PC-9 (cell line): Measurements from ENCODE around the gene NUB1. TPM values are rescaled to one million over a fixed set of nuclear protein-coding genes. Genes with fewer than 3 reads are reported as not detected.

Source experiments
- BruUV-seq: library from RNA; stranded (reverse); fragments of 400-500 nt; replicated peaks from 2 replicates; lab custom pipeline; 2021; lab: Mats Ljungman, UMichigan
- CTCF ChIA-PET: fragments of 300-600 bp; sonication (Branson Sonifier 250); formaldehyde crosslinking; loops from one replicate; lab custom pipeline; 2022; ENCODE audit warnings: antibody characterized with exemption; lab: Charles Lee
- POLR2A ChIA-PET: fragments of 300-600 bp; sonication (Branson Sonifier 250); formaldehyde crosslinking; loops from one replicate; lab custom pipeline; 2022; ENCODE audit warnings: antibody characterized with exemption; ENCODE audit not compliant: unreplicated experiment; lab: Charles Lee
- DNase-seq, 2 experiments: peaks; one replicate each; pipeline versions ENCODE4 v3.0.0 to v3.0.0-alpha.2; 2015 to 2022; ENCODE audit warnings: mixed read lengths in 1 of 2
- H2AFZ ChIP-seq: fragments of 200-600 bp; sonication (generic); 2 replicates; pipeline ENCODE4 v1.8.1; 2017; ENCODE audit warnings: antibody characterized with exemption
- H3F3A ChIP-seq: fragments of 200-600 bp; sonication (generic); 2 replicates; pipeline ENCODE4 v1.8.1; 2017; ENCODE audit warnings: antibody characterized with exemption, mild to moderate bottlenecking, low read depth; ENCODE audit not compliant: insufficient read depth
- H3K27ac ChIP-seq: fragments of 200-600 bp; sonication (generic); 2 replicates; pipeline ENCODE4 v1.6.1; 2016; ENCODE audit warnings: mixed run types
- H3K27me3 ChIP-seq: fragments of 200-600 bp; sonication (generic); 2 replicates; pipeline ENCODE4 v1.6.1; 2016; ENCODE audit warnings: low read depth, mixed run types; ENCODE audit not compliant: insufficient read depth
- H3K36me3 ChIP-seq: fragments of 200-600 bp; sonication (generic); 2 replicates; pipeline ENCODE4 v1.6.1; 2016; ENCODE audit warnings: low read depth, mixed run types
- H3K4me1 ChIP-seq: fragments of 200-600 bp; sonication (generic); replicated peaks from 2 replicates; pipeline ENCODE4 v1.6.1; 2016; ENCODE audit warnings: mixed run types; ENCODE audit not compliant: insufficient read depth
- H3K4me2 ChIP-seq: fragments of 200-600 bp; sonication (generic); 2 replicates; pipeline ENCODE4 v1.6.1; 2017; ENCODE audit warnings: mixed run types
- H3K4me3 ChIP-seq: fragments of 200-600 bp; sonication (generic); 2 replicates; pipeline ENCODE4 v1.6.1; 2016; ENCODE audit warnings: mixed run types
- H3K79me2 ChIP-seq: fragments of 200-600 bp; sonication (generic); 2 replicates; pipeline ENCODE4 v1.6.1; 2017; ENCODE audit warnings: low read depth, mixed run types
- H3K9me2 ChIP-seq: fragments of 200-600 bp; sonication (generic); 2 replicates; pipeline ENCODE4 v1.8.1; 2017; ENCODE audit warnings: mild to moderate bottlenecking; ENCODE audit not compliant: insufficient read depth
- H3K9me3 ChIP-seq: fragments of 200-600 bp; sonication (generic); 2 replicates; pipeline ENCODE4 v1.8.1; 2016; ENCODE audit warnings: low read depth; ENCODE audit not compliant: insufficient read depth
- H4K20me1 ChIP-seq: fragments of 200-600 bp; sonication (generic); 2 replicates; pipeline ENCODE4 v1.8.1; 2017; ENCODE audit not compliant: insufficient read depth
- CTCF ChIP-seq: fragments of 200-600 bp; sonication (generic); conservative IDR thresholded peaks from 2 replicates; pipeline ENCODE4 v1.6.1; 2017; ENCODE audit warnings: mixed run types, antibody characterized with exemption, mild to moderate bottlenecking, moderate library complexity
- EZH2 ChIP-seq: fragments of 200-600 bp; sonication (generic); IDR thresholded peaks from 2 replicates; pipeline ENCODE4 v1.8.0; 2017; ENCODE audit warnings: antibody characterized with exemption, low read depth
- intact Hi-C: fragments of 100-400 bp; cut with micrococcal nuclease; formaldehyde crosslinking; loops from one replicate; pipeline ENCODE4 v1.10.0; 2022; ENCODE audit not compliant: unreplicated experiment
- total RNA-seq: library from RNA; stranded (reverse); gene quantifications from 2 replicates; pipeline ENCODE4 v1.2.3, GENCODE V29; 2021

Gene NUB1
- total RNA-seq, 1 experiment from 2014 or later: 80.6 TPM

GRCh38 chr7:151379534-151380198 is 38.1 kb downstream of the NUB1 start:
- Histone ChIP-seq H3K9me2 (no peaks in the 10 kb centered on the region), H3K4me3 (no peak overlapping the region), H3K27me3 (no peaks in the 10 kb centered on the region), H2AFZ (no peak overlapping the region), H3K27ac (no peak overlapping the region), H3K4me2 (no peak overlapping the region), H3K4me1 (no peaks in the 10 kb centered on the region), H3K9me3 (no peaks in the 10 kb centered on the region), H4K20me1 (peaks cover 4% of the 10 kb centered on the region; the same call in 1 of the 2 replicates), H3K79me2 (no peaks in the 10 kb centered on the region), H3K36me3 (no peaks in the 10 kb centered on the region), H3F3A (peaks cover 5% of the 10 kb centered on the region; the same call in 1 of the 2 replicates)
- CTCF ChIA-PET: no interaction called here
- intact Hi-C loops: no loop called here
- TF ChIP-seq EZH2 (no peak), CTCF (no peak)
- POLR2A ChIA-PET: no interaction called here
- no TSS peak for BruUV-seq
- DNase-seq: no peak

- no peaks in the 10 kb centered on the region for H3K9me3 ChIP-seq
- POLR2A ChIA-PET: no interaction called here
- no peaks in the 10 kb centered on the region for H3K27me3 ChIP-seq
- H3K79me2 ChIP-seq: no peaks in the 10 kb centered on the region
- TF ChIP-seq CTCF: no peak
- TF ChIP-seq EZH2: no peak
- no peak overlapping the region for H3K27ac ChIP-seq
- no peak overlapping the region for H3K4me3 ChIP-seq
- intact Hi-C loops: no loop called here
- no peaks in the 10 kb centered on the region for H3K4me1 ChIP-seq
- no peak for DNase-seq
- CTCF ChIA-PET: no interaction called here
- H2AFZ ChIP-seq: no peak overlapping the region
- H3F3A ChIP-seq: peaks cover 5% of the 10 kb centered on the region; the same call in 1 of the 2 replicates
- no peak overlapping the region for H3K4me2 ChIP-seq
- H4K20me1 ChIP-seq: peaks cover 4% of the 10 kb centered on the region; the same call in 1 of the 2 replicates
- no TSS peak for BruUV-seq
- no peaks in the 10 kb centered on the region for H3K9me2 ChIP-seq
- no peaks in the 10 kb centered on the region for H3K36me3 ChIP-seq
Measured at GRCh38 chr7:151380199-151381097, 38.8 kb downstream of the NUB1 start.

DNA sequence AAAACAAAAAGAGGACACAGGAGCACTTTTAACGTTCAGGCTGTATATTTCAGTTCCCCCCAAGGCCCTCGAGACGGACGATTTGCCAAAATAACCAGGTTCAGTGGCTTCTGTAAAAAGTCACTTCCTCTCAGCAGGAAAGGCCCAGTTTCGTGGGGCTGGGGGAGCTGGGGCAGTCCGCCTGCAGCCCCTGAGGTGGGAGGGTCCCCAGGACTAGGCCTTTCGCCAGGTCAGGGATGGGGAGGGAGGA is 39.4 kb downstream of the NUB1 start:
- ChIA-PET POLR2A (no interaction called here), CTCF (no interaction called here)
- peaks cover 5% of the 10 kb centered on the region; the same call in 1 of the 2 replicates for H3F3A ChIP-seq
- BruUV-seq: no TSS peak
- no peaks in the 10 kb centered on the region for H3K4me1 ChIP-seq
- no peaks in the 10 kb centered on the region for H3K9me2 ChIP-seq
- DNase-seq: no peak
- intact Hi-C loops: no loop called here
- no peak overlapping the region for H3K4me2 ChIP-seq
- H4K20me1 ChIP-seq: peaks cover 4% of the 10 kb centered on the region; the same call in 1 of the 2 replicates
- H3K27me3 ChIP-seq: no peaks in the 10 kb centered on the region
- H3K4me3 ChIP-seq: no peak overlapping the region
- no peak for TF ChIP-seq EZH2
- TF ChIP-seq CTCF: no peak
- H3K27ac ChIP-seq: no peak overlapping the region
- no peaks in the 10 kb centered on the region for H3K79me2 ChIP-seq
- no peaks in the 10 kb centered on the region for H3K36me3 ChIP-seq
- no peak overlapping the region for H2AFZ ChIP-seq
- no peaks in the 10 kb centered on the region for H3K9me3 ChIP-seq
